GM12801 (cell line): ENCODE results near the gene CASP7.

Experiments
- TF ChIP-seq, protein P1 (sequence below): IDR thresholded peaks from one replicate; pipeline ENCODE4 v1.5.1; 2011; ENCODE audit warnings: control low read depth; ENCODE audit not compliant: insufficient read length; ENCODE audit errors: extremely low read depth

Gene CASP7

DNA sequence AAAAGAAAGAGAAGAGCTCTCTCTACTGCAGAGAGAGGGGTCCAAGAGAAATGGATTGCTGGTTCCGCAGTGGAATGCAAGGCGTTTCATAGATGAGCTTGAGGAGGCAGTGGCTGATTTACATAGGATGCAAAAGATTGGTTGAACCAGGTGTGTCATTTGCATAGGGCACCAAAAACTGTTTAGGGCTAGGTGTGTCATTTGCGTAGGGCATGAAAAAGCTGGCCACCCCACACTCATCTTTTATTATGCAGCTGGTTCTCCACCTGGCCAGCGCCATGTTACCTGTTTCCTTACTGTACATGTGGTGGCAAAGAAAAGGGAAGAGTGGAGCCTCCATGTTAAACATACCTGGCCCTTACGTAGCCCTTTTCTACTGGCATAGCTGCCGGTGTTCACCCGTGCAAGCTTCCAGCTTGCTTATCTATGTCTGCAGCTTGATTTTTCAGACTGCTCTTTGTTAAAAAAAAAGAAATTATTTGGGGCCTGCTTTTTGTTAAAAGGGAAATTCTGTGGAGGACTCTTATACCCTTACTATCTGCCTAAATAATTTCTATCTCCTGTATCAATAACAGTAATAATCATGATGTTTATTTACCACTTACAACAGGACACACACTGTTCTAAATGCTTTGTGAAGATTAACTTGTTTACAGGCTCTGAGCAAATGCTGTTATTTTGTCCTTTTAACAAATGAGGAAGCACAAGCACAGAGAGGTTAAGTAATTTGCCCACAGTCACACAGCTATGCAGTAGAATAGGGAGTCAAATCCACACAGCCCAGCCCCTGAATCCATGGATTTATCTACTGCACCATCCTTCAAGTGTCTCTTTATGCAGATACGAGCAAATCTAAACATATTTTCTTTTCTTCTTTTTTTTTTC is 33.3 kb downstream of the CASP7 start:
- TF ChIP-seq, protein P1, sequence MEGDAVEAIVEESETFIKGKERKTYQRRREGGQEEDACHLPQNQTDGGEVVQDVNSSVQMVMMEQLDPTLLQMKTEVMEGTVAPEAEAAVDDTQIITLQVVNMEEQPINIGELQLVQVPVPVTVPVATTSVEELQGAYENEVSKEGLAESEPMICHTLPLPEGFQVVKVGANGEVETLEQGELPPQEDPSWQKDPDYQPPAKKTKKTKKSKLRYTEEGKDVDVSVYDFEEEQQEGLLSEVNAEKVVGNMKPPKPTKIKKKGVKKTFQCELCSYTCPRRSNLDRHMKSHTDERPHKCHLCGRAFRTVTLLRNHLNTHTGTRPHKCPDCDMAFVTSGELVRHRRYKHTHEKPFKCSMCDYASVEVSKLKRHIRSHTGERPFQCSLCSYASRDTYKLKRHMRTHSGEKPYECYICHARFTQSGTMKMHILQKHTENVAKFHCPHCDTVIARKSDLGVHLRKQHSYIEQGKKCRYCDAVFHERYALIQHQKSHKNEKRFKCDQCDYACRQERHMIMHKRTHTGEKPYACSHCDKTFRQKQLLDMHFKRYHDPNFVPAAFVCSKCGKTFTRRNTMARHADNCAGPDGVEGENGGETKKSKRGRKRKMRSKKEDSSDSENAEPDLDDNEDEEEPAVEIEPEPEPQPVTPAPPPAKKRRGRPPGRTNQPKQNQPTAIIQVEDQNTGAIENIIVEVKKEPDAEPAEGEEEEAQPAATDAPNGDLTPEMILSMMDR = no peak

DNA sequence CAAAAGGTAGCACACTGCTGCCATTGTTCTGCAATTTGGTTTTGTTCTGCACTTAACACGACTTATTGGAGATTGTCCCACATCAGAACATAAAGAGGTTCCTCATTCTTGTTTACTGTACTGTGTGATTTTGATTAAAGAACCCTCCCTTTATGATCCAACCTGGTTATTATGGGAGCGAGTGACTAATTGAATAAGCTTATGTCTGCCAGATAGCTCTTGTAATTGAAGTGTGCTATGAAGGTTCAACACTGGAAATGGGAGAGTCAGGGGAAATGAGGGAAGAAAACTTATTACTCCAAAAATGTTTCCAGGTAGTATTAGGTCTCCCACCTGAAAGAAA is 33.9 kb downstream of the CASP7 start:
- TF ChIP-seq, protein P1 = no peak

DNA sequence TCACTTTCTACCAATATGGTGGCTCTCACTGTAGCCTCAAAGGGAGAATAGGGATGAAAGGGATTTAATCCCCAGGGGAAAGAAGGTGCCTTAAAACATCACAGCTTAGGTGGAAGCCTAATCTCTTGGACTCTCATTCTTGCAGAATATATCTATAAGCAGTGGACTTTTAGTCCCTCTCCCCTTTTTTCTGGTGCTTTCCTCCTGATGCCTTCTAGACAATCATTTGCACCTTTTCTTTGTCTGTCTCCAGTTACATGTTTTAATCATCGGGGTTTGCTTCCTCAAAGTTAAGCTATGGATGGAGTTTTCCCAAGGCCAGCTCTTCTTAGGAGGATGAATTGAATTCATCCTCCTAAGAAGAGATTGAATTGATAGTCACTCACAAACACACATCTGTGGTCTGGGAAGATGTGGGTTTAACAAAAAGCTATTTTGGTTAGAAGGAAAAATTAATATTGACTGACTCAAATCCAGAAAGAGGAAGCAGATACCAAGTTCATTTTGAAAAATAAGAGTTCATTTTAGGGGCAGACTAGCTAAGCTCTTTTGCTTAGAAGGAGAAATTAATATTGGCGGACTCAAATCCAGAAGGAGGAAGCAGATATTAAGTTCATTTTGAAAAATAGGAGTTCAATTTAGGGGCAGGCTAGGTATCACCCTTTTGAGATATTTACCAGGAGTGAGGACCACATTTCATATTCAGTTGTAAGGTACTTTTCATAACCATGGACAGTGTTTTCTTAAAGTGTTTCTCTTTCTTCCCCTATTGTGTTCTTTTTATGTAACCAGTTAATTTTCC is 36.6 kb downstream of the CASP7 start:
- TF ChIP-seq, protein P1 = no peak

DNA sequence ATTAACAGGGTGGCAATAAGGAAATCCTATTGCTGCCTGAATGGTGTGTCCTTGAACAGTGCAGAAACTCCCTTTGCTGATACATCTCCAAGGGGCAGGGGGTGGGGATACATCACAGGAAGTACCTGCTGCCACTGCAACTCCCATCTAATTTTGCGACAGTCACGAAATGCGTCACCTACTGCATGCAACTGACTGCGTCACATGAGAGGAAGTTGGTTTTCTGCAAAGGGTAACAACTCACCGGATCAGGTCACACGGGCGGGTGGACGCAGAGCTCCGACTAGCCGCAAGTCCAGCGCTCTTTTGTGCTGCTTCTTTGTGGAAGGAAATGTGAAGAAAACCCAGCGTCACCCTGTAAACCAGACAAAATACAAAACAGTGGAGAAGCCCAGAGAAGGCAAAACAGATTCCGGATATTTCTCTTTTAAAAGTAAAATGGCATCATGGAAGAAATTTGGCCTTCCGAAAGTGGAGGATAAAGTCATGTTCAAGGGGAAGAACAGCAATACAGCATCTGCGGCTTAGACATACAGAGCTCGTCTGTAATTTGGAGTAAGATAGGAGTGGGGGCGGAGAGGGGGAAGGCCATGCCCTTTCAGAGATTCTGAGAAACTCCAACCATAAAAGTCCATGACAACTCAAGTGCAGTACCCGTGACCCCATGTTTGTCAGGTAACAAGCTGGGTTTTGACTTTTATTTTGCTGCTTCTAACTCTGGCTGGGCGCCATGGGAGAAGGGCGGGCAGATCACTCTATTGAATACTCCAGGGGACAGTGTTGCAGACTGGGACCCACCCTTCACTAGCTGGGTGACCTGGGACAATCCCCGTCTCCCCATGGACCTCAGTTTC is 39.5 kb downstream of the CASP7 start:
- TF ChIP-seq, protein P1 = no peak

DNA sequence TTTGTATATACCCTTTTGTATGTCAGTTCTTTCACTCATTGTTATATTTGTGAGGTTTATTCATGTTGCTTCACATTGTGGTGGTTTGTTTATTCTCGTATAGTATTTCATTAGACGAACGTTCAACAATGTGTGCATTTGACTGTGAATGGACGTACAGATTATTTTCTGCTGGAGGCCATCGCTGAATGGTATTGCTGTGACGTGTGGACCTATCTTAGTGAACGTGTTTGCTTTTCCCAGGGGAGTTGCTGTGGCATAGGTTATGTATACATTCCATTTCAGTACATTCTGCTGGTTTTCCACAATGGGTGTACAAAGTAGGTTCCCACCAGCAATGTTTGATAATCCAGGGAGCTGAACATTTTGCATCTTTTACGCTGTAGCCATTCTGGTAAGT is 40.7 kb downstream of the CASP7 start:
- TF ChIP-seq, protein P1 = no peak

DNA sequence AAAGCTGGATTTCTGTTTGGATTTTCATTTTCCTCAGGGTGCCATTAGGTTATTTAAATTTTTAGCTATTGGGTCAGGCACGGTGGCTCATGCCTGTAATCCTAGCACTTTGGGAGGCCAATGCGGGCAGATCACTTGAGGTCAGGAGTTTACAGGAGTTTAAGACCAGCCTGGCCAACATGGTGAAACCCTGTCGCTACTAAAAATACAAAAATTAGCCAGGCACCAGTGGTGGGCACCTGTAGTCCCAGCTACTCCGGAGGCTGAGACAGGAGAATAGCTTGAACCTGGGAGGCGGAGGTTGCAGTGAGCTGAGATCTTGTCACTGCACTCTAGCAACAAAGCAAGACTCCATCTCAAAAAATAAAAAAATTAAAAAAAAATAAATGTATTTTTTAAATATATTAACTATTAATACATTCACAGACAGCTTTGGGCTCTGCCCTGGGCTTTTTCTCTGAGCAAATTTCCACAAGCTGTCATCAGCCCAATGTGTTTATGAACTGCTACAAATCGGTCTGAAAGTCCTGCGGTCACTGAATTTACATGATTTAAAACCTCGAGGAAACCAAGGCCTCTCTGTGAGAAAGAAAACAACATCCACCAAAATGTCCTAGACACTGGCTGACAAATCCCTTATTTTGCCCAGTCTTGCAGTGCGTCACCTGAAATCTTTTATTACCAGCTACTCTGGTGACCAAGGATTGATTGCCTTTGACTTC is 52.6 kb downstream of the CASP7 start:
- TF ChIP-seq, protein P1 = no peak
